Muscle of arm (tissue), 12 donors: ENCODE data around the gene SERPINF2. TPM values are rescaled to one million over a fixed set of nuclear protein-coding genes. Genes with fewer than 3 reads are reported as not detected.
"Not testable (repeated sequence)": the region's sequence is repeated elsewhere in the genome, so short reads cannot be mapped to it uniquely, and the experiment has no call there.

Experiments
- DNase-seq: peaks from one replicate; pipeline ENCODE4 v3.0.0-alpha.2; 2013
- polyA plus RNA-seq, 12 donors: library from polyadenylated mRNA; unstranded; fragments of 120-200 nt; gene quantifications; one replicate each; pipeline ENCODE4 v1.2.1, GENCODE V29; 2013; ENCODE audit not compliant: insufficient read length in 12 of 12

Gene SERPINF2
- polyA plus RNA-seq, 12 donors: 0.41 to 6.2 (median 1.7) TPM; not detected in 1

DNA sequence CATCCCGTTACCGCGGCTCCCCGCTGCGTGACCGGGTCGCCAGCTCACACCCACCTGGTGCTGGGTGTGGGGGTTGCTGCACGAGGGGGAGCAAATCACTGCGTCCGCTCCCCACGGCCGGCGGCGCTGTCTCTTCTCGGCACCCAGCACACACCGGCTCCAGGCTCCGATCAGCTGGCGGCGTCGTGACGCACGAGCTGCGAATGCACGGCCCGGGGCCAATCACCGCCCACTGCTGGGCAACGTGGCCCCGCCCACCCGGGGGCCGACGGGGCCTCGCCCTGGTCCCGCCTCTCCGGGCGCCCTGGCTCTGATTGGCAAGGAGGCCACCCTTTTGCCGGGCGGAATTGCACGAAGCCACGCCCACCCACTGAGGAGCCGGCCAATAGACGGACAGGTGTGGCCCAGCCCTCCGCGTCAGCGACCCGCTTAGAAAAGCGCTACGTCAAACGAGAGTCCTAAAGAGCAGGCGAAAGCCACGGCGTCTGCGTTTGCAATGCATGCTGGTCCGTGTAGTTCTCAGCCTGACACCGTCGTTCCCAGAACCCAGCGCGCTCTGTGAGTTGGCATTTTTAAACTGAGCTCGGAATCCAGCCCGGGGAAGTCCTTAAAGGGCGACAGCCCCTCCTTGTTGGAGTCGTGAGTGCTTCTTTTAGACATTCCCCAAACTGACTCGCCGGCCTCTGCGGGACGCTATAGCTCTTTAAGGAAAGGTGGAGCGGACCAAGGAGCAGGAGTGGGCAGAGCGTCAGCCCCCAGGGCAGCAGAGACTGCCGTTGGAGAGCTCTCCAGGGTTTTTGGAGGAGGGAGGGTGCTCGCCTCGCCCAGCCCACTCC lies 26.4 kb upstream of the SERPINF2 start:
- DNase-seq: peak; percentile 100

DNA sequence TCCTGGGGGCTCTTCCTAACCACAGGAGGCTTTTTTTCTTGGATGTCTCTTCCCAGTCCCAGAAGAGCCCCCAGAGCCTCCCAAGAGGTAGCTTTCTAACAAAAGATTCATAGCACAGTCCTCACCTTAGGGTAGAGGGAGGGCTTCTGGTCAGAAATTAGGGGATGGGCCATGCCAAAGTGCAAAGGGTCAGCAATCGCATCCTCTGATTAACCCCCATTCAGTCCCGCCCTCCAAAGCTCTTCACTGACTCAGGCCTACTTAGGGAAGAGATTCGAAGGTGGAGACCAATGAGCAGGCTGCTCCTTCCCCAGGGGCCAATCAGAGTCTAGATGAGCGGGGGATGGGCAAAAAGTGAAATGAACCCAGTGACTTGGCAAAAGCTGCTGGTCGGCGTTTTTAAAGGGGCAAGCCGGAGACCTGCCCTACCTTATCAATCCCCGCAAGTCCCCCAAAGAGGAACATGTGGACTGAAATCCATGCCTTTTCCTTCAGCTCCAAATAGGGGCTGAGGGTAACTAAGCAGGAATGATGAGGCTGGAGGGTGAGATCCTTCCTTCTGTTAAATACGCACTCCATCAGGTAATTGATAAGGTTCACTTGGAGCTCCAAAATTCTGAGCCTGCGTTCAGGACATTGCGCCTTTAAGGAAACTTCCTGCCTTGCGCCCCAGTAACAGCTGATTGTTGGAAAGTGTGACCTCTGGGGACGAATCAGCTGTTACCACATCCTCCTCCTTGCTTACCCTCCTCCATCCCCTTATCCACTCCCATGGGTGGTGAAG lies 25.6 kb upstream of the SERPINF2 start:
- DNase-seq: peak; percentile 88

DNA sequence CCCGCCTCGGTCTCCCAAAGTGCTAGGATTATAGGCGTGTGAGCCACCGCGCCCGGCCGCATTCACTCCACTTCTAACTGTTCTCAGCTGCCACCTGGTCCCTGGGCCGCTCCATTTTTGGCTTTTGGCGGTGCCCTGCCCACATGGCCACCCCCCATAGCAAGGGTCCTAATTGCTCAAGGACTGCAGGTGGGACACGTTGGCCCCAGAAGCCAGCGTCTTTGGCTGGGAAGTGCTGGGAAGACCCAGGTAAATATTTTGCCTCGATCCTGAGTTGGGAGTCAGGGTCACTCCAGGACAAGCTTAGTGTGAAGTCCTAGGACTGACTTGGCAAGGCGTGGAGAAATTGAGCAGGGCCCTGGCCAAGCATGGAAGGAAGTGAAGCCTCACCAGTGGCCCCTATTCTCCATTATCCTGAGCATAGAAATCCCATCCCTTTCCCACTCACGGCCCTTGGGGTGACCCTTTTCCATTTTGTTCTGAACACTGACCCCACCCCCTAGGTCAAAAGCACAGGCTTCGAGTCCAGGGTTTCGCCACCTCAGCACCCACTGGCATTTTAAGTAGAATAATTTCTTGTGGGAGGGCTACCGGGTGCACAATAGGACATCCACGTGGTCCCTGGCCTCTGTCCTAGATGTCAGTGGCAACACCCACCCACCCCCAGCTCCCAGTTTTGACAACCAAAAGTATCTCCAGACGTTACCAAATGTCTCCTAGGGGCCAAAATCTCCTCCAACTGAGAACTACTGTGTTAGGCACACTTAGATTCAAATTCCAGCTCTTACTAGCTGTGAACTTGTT lies 24.1 kb upstream of the SERPINF2 start:
- no peak for DNase-seq

DNA sequence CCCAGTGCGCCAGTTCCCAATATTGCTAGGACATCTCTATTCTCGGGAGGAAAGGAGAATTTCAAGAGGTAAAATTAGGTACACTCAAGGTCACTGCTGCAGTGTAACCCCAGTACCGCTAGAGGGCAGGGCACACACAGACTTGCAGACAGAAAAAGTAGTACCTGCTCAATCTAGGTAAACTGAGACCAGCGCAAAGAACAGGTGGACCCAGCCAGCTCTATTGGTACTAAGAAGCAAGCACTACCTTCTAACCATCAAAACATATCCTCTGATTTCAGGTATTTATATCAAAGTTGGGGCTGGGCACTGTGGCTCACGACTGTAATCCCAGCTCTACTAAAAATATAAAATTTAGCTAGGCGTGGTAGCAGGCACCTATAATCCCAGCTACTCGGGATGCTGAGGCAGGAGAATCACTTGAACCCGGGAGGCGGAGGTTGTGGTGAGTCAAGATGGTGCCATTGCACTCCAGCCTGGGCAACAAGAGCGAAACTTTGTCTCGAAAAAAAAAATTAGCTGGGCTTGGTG lies 21.8 kb upstream of the SERPINF2 start:
- DNase-seq: peak; percentile 62

DNA sequence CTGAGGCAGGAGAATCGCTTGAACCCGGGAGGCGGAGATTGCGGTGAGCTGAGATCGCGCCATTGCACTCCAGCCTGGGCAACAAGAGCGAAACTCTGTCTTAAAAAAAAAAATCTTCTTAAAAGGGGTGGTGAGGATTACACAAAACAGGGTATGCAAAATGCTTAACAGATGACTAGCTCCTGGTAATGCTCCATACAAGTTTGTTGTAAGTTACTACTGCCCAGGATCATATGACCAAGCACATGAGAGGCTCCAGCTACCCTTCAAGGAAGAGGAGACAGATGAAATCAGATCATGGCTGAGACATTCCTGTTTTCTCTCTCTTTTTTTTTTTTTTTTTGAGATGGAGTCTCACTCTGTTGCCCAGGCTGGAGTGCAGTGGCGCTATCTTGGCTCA lies 20.6 kb upstream of the SERPINF2 start:
- not testable (repeated sequence) for DNase-seq

DNA sequence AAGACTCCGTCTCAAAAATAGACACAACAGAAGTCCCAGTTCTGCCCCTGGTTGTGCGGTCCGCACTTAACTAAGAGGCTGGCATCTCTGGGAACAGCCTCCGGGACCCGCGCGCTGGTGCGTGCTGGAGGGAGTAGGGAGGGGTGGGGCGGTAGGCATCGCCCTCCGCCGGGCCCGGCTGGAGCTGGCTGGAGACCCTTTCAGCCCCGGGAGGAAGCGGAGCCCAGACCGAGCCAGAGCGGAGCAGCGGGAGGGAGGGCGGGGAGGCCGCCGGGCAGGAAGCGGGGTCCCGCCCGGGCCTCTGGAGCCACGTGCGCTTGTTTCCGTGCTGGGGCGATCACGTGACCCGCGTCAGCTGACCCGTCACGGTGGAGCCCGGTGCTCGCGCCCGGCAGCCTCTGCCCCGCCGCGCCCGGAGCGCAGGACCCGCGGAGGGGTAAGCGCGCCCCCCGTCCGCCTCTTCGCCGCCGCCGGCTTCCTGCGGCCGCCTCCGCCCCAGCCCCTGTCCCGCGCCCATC lies 18.3 kb upstream of the SERPINF2 start, which contains the start of gene WDR81:
TSS of gene WDR81 (plus strand) at position 354 of the 518 bp plus-strand sequence. CDS start 256 bp downstream, outside the sequence.
- DNase-seq: peak; percentile 89

DNA sequence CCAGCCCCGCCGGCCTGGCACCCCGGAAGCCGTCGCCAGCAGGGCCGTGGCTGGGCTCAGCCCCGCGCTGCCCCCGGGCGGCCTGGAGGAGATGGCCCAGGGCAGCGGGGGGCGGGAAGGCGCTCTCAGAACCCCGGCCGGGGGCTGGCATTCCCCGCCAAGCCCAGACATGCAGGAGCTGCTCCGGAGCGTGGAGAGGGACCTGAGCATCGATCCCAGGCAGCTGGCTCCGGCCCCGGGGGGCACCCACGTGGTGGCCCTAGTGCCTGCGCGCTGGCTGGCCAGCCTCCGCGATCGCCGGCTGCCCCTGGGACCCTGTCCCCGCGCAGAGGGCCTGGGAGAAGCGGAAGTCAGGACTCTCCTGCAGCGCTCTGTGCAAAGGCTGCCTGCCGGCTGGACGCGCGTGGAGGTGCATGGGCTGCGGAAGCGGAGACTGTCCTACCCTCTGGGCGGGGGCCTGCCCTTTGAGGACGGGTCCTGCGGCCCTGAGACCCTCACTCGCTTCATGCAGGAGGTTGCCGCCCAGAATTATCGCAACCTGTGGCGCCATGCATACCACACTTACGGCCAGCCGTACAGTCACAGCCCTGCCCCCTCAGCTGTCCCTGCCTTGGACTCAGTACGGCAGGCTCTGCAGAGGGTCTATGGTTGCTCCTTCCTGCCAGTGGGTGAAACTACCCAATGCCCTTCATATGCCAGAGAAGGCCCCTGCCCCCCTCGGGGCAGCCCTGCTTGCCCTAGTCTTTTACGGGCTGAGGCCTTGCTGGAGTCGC lies 17.6 kb upstream of the SERPINF2 start:
- DNase-seq: no peak

DNA sequence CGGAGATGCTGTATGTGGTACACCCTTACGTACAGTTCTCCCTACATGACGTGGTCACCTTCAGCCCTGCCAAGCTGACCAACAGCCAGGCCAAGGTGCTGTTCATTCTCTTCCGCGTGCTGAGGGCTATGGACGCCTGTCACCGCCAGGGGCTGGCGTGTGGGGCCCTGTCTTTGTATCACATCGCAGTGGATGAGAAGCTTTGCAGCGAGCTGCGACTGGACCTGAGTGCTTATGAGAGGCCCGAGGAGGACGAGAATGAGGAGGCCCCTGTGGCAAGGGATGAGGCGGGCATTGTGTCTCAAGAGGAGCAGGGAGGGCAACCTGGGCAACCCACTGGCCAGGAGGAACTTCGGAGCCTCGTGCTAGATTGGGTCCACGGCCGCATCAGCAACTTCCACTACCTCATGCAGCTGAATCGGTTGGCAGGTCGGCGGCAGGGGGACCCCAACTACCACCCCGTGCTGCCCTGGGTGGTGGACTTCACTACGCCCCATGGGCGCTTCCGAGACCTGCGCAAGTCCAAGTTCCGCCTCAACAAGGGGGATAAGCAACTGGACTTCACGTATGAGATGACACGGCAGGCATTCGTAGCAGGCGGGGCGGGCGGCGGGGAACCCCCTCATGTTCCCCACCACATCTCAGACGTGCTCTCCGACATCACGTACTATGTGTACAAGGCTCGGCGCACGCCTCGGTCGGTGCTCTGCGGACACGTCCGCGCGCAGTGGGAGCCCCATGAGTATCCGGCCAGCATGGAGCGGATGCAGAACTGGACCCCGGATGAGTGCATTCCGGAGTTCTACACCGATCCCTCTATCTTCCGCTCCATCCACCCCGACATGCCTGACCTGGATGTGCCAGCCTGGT lies 16.8 kb upstream of the SERPINF2 start:
- no peak for DNase-seq

DNA sequence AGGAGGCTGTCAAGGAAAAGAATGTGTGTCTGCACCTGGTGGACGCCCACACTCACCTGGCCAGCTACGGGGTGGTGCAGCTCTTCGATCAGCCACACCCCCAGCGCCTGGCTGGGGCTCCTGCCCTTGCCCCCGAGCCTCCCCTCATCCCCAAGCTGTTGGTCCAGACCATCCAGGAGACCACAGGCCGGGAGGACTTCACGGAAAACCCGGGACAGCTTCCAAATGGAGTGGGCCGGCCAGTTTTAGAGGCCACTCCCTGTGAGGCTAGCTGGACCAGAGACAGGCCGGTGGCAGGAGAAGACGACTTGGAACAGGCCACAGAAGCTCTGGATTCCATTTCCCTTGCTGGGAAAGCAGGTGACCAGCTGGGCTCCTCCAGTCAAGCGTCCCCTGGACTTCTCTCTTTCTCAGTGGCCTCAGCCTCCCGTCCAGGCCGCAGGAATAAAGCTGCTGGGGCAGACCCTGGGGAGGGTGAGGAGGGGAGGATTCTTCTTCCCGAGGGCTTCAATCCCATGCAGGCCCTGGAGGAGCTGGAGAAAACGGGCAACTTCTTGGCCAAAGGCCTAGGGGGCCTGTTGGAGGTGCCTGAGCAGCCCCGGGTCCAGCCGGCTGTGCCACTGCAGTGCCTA lies 15.9 kb upstream of the SERPINF2 start:
- DNase-seq: no peak

DNA sequence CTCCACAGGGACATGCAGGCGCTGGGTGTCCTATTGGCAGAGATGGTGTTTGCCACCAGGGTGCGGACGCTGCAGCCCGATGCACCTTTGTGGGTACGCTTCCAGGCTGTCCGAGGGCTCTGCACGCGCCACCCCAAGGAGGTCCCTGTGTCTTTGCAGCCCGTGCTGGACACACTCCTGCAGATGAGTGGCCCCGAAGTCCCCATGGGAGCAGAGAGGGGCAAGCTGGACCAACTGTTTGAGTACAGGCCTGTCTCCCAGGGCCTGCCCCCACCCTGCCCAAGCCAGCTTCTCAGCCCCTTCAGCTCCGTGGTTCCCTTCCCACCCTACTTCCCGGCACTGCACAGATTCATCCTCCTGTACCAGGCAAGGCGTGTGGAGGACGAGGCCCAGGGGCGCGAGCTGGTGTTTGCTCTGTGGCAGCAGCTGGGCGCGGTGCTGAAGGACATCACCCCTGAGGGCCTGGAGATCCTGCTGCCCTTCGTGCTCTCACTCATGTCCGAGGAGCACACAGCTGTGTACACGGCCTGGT lies 15.3 kb upstream of the SERPINF2 start:
- no peak for DNase-seq

DNA sequence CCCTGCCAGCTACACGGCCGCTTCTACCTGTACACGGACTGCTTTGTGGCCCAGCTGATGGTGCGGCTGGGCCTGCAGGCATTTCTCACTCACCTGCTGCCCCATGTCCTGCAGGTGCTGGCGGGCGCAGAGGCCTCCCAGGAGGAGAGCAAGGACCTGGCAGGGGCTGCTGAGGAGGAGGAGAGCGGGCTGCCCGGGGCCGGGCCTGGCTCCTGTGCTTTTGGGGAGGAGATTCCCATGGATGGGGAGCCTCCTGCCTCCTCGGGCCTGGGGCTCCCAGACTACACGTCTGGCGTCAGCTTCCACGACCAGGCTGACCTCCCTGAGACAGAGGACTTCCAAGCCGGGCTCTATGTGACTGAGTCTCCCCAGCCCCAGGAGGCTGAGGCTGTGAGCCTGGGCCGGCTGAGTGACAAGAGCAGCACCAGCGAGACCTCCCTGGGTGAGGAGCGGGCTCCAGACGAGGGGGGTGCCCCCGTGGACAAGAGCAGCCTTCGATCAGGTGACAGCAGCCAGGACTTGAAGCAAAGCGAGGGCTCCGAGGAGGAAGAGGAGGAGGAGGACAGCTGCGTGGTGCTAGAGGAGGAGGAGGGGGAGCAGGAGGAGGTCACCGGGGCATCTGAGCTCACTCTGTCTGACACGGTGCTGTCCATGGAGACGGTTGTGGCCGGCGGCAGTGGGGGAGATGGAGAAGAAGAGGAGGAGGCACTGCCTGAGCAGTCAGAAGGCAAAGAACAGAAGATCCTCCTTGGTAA lies 14.6 kb upstream of the SERPINF2 start:
- DNase-seq: no peak

DNA sequence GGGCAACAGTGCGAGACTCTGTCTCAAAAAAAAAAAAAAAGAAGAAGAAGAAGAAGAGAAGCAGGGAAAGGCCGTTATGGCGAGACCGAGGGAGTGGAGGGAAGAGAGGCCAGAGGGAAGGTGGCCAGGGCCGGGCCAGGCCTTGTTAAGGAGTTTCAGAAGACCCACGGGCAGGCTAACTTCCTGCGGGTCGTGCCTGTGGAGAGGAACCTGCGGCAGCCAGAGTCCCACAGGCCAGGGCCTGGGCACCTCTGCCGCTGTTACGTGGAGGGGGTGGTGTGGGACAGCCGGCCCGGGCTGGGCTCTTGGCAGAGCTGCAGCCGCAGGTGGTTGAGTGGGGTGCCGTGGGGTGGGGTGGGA lies 12.7 kb upstream of the SERPINF2 start:
- DNase-seq: no peak

DNA sequence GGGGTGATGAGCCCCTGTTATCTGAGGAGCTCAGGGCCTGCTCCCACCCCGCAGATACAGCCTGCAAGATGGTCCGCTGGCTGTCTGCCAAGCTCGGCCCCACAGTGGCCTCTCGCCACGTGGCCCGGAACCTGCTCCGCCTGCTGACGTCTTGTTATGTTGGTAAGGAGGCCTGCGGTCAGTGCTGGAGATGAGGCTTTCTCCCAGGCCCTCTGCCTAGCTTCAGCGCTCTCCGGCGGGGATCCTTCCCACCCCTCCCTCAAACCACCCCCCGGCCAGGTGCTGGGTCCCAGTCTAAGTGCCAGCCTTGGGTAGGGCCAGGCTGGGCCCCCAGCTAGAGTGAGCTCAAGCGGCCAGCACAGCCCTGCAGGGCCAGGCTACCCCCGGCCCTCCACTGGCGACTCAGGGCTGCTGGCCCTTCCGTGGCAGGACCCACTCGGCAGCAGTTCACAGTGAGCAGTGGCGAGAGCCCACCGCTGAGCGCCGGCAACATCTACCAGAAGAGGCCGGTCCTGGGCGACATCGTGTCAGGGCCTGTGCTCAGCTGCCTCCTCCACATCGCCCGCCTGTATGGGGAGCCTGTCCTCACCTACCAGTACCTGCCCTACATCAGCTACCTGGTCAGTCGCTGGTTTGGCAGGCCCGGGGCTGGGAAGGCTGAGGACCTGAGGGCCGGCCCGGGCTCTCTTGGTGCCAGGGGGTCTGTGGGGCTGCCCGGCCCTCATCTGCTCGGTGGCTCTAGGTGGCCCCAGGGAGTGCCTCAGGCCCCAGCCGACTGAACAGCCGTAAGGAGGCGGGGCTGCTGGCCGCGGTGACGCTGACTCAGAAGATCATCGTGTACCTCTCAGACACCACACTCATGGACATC lies 12.1 kb upstream of the SERPINF2 start:
- peak; percentile 87 for DNase-seq

DNA sequence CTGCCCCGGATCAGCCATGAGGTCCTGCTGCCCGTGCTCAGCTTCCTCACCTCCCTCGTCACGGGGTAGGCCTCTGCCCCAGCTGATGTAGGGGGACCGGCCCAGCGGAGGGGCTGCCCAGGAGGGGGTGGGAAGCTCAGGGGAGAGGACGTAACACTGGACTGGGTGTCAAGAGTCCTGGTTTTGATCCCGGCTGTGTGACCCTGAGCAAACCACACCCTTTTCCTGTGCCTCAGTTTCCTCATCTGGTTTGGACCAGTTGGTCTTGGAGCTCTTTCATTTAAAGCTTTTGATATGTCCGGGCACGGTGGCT lies 11.5 kb upstream of the SERPINF2 start:
- no peak for DNase-seq

DNA sequence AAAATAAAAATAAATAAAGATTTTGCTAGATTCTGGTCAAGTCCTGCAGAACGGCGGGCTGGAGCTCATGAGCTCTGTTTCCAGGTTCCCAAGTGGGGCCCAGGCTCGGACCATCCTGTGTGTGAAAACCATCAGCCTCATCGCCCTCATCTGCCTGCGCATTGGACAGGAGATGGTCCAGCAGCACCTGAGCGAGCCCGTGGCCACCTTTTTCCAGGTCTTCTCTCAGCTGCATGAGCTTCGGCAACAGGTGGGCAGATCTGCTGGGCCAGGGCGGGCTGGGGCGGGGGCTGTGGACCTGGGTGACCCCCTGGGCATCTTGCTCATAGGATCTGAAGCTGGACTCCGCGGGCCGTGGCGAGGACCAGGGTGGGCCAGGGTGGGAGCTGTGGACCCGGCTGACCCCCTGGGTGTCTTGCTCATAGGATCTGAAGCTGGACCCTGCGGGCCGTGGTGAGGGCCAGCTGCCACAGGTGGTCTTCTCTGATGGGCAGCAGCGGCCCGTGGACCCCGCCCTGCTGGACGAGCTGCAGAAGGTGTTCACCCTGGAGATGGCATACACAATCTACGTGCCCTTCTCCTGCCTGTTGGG lies 10.3 kb upstream of the SERPINF2 start:
- DNase-seq: no peak

DNA sequence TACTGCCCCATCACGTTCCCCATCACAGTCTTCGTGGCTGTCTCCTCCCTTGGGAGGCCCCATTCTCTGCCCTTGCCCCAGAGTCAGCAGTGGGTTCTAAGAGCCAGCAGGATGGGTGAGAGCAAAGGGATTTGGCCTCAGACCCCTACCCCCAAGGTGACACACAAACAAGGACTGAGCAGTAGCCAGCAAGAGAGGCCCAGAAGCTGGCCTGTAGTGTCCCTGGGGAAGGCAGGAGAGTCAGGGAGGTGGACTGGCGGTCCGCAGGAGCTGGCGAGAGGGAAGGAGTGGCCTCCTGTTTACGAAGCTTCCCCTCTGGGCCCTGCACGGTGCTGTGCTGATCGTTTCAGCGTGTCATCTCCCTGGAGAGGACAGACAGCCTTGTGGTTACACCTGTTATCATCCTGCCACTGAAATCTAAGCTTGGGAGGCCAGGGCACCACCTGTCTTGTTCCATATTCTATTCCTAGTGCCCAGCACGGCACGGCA lies 9.8 kb upstream of the SERPINF2 start:
- DNase-seq: no peak

DNA sequence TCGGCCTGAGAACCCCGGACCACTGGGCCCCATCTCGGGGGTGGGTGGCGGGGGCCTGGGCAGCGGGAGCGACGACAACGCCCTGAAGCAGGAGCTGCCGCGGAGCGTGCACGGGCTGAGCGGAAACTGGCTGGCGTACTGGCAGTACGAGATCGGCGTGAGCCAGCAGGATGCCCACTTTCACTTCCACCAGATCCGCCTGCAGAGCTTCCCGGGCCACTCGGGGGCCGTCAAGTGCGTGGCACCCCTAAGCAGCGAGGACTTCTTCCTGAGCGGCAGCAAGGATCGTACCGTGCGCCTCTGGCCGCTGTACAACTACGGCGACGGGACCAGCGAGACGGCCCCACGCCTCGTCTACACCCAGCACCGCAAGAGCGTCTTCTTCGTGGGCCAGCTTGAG lies 8.9 kb upstream of the SERPINF2 start:
- DNase-seq: no peak
